HEK293 (cell line): ENCODE data around the gene CCDC9.

ENCODE experiments used
- CTCF ChIA-PET: fragments of 350-600 bp; formaldehyde crosslinking; extraction: SDS; loops from one replicate; lab custom pipeline; 2021; ENCODE audit warnings: antibody characterized with exemption; lab: Yijun Ruan, JAX
- POLR2A ChIA-PET: fragments of 300-600 bp; formaldehyde crosslinking; extraction: SDS; loops from one replicate; lab custom pipeline; 2020; ENCODE audit warnings: antibody characterized with exemption, inconsistent platforms; lab: Yijun Ruan, JAX
- H3K27ac ChIP-seq: fragments of 200-500 bp; sonication (Bioruptor generic); 2 replicates; pipeline ENCODE4 v1.5.1; 2014; ENCODE audit warnings: low read depth, low read length, control low read depth, inconsistent platforms; ENCODE audit errors: extremely low read depth
- H3K36me3 ChIP-seq, 2 experiments: fragments of 200-500 bp in 1 of 2; sonication (Bioruptor generic) in 1 of 2; 1 replicate in 1 of 2; 2 replicates in 1 of 2; pipeline ENCODE4 v1.5.1; 2014 to 2017; ENCODE audit warnings: inconsistent platforms in 2 of 2, low read length in 2 of 2; ENCODE audit not compliant: control insufficient read depth in 2 of 2, insufficient read depth in 1 of 2
- H3K4me1 ChIP-seq: fragments of 200-500 bp; sonication (Bioruptor generic); 2 replicates; pipeline ENCODE4 v1.5.1; 2014; ENCODE audit warnings: mild to moderate bottlenecking, low read length, inconsistent platforms; ENCODE audit not compliant: control insufficient read depth, insufficient read depth
- H3K4me3 ChIP-seq: 2 replicates; pipeline ENCODE4 v1.5.1; 2011; ENCODE audit warnings: low read depth, mild to moderate bottlenecking, control low read depth, low read length, moderate library complexity
- H3K9me3 ChIP-seq: fragments of 200-500 bp; sonication (Bioruptor generic); 2 replicates; pipeline ENCODE4 v1.5.1; 2014; ENCODE audit warnings: low read depth, low read length, inconsistent platforms; ENCODE audit not compliant: control insufficient read depth, insufficient read depth
- BCL11B ChIP-seq: fragments of 450-650 bp; formaldehyde crosslinking; IDR thresholded peaks from 2 replicates; pipeline ENCODE4 v1.5.1; 2016; ENCODE audit warnings: low read depth, missing biosample characterization, missing genetic modification characterization
- GLIS2 ChIP-seq: fragments of 450-650 bp; formaldehyde crosslinking; IDR thresholded peaks from 2 replicates; pipeline ENCODE4 v1.5.1; 2016; ENCODE audit warnings: missing biosample characterization, missing genetic modification characterization
- KLF10 ChIP-seq: fragments of 450-650 bp; IDR thresholded peaks from 2 replicates; pipeline ENCODE4 v1.5.1; 2018; ENCODE audit warnings: missing biosample characterization, mild to moderate bottlenecking, missing genetic modification characterization
- PATZ1 ChIP-seq: fragments of 450-650 bp; formaldehyde crosslinking; IDR thresholded peaks from 2 replicates; pipeline ENCODE4 v1.5.1; 2016; ENCODE audit warnings: missing biosample characterization, missing genetic modification characterization
- WT1 ChIP-seq: fragments of 450-650 bp; formaldehyde crosslinking; IDR thresholded peaks from 2 replicates; pipeline ENCODE4 v1.5.1; 2016; ENCODE audit warnings: missing biosample characterization, missing genetic modification characterization
- ZBTB17 ChIP-seq: fragments of 450-650 bp; formaldehyde crosslinking; IDR thresholded peaks from 2 replicates; pipeline ENCODE4 v1.5.1; 2016; ENCODE audit warnings: missing biosample characterization, missing genetic modification characterization
- ZBTB20 ChIP-seq: fragments of 450-650 bp; formaldehyde crosslinking; IDR thresholded peaks from 2 replicates; pipeline ENCODE4 v1.5.1; 2016; ENCODE audit warnings: missing biosample characterization, missing genetic modification characterization
- ZBTB26 ChIP-seq: fragments of 450-650 bp; formaldehyde crosslinking; optimal IDR thresholded peaks from 2 replicates; pipeline ENCODE3; 2016; ENCODE audit warnings: missing biosample characterization, mild to moderate bottlenecking, missing genetic modification characterization
- ZBTB44 ChIP-seq: fragments of 450-650 bp; IDR thresholded peaks from 2 replicates; pipeline ENCODE4 v1.5.1; 2018; ENCODE audit warnings: missing biosample characterization, mild to moderate bottlenecking, missing genetic modification characterization
- ZBTB48 ChIP-seq: fragments of 450-650 bp; formaldehyde crosslinking; IDR thresholded peaks from 2 replicates; pipeline ENCODE4 v1.5.1; 2016; ENCODE audit warnings: missing biosample characterization, missing genetic modification characterization
- ZFP41 ChIP-seq: fragments of 450-650 bp; formaldehyde crosslinking; IDR thresholded peaks from 2 replicates; pipeline ENCODE4 v1.5.1; 2016; ENCODE audit warnings: missing biosample characterization, missing genetic modification characterization, borderline replicate concordance
- ZIC2 ChIP-seq: fragments of 450-650 bp; formaldehyde crosslinking; IDR thresholded peaks from 2 replicates; pipeline ENCODE4 v1.5.1; 2016; ENCODE audit warnings: missing biosample characterization, missing genetic modification characterization
- ZNF112 ChIP-seq: fragments of 450-650 bp; formaldehyde crosslinking; IDR thresholded peaks from 2 replicates; pipeline ENCODE4 v1.5.0; 2017; ENCODE audit warnings: missing biosample characterization, missing genetic modification characterization
- ZNF140 ChIP-seq: fragments of 450-650 bp; formaldehyde crosslinking; IDR thresholded peaks from 2 replicates; pipeline ENCODE4 v1.5.1; 2016; ENCODE audit warnings: missing biosample characterization, missing genetic modification characterization
- ZNF214 ChIP-seq: fragments of 450-650 bp; formaldehyde crosslinking; IDR thresholded peaks from 2 replicates; pipeline ENCODE4 v1.5.1; 2017; ENCODE audit warnings: missing biosample characterization, mild to moderate bottlenecking, missing genetic modification characterization, borderline replicate concordance
- ZNF335 ChIP-seq: fragments of 450-650 bp; formaldehyde crosslinking; conservative IDR thresholded peaks from 2 replicates; pipeline ENCODE4 v1.5.1; 2016; ENCODE audit warnings: missing biosample characterization, missing genetic modification characterization
- ZNF426 ChIP-seq: fragments of 450-650 bp; formaldehyde crosslinking; IDR thresholded peaks from 2 replicates; pipeline ENCODE4 v1.5.1; 2017; ENCODE audit warnings: missing biosample characterization, missing genetic modification characterization, mild to moderate bottlenecking, inconsistent platforms, moderate library complexity
- ZNF664 ChIP-seq: fragments of 450-650 bp; formaldehyde crosslinking; IDR thresholded peaks from 2 replicates; pipeline ENCODE4 v1.5.1; 2016; ENCODE audit warnings: missing biosample characterization, missing genetic modification characterization
- ZNF747 ChIP-seq: fragments of 450-650 bp; formaldehyde crosslinking; IDR thresholded peaks from 2 replicates; pipeline ENCODE4 v1.5.1; 2016; ENCODE audit warnings: missing biosample characterization, missing genetic modification characterization
- ZSCAN30 ChIP-seq: fragments of 450-650 bp; IDR thresholded peaks from 2 replicates; pipeline ENCODE4 v1.5.1; 2018; ENCODE audit warnings: missing biosample characterization, mild to moderate bottlenecking, missing genetic modification characterization, moderate library complexity
- TF ChIP-seq, protein P1 (sequence below): fragments of 450-650 bp; formaldehyde crosslinking; IDR thresholded peaks from 2 replicates; pipeline ENCODE4 v1.5.1; 2016; ENCODE audit warnings: missing biosample characterization, missing genetic modification characterization
- TF ChIP-seq, protein P2 (sequence below): fragments of 450-650 bp; formaldehyde crosslinking; IDR thresholded peaks from 2 replicates; pipeline ENCODE4; 2016; ENCODE audit warnings: missing biosample characterization, missing genetic modification characterization
- TF ChIP-seq, protein P3 (sequence below): fragments of 450-650 bp; formaldehyde crosslinking; IDR thresholded peaks from 2 replicates; pipeline ENCODE4 v1.5.1; 2016; ENCODE audit warnings: missing biosample characterization, missing genetic modification characterization, low read depth

Gene CCDC9

GRCh38 chr19:47274071-47274890, 18.0 kb downstream of the CCDC9 start, which contains the start of gene INAFM1:
TSS of gene INAFM1 (plus strand) at chr19:47274885. CDS start at chr19:47274920, 35 bp downstream.
- POLR2A ChIA-PET: interaction anchor here (0.5 to 4.3 kb wide), 27 partner anchors 10 to 1646 kb away, joined by 3 to 108 read pairs (median 4); partner anchors contain the start of genes CCDC9, DHX34, SAE1 and ZC3H4
- H3K4me1 ChIP-seq: peaks cover 11% of the 10 kb centered on the region
- CTCF ChIA-PET: interaction anchor here (0.5 to 2.6 kb wide), 15 partner anchors 9 to 433 kb away, joined by 3 to 20 read pairs (median 5); partner anchors contain the start of gene CCDC9
- H3K4me3 ChIP-seq: peak within 1 kb of the TSS; percentile 58
- no peaks in the 10 kb centered on the region for H3K9me3 ChIP-seq
- peaks cover 15 to 16% of the 10 kb centered on the region in 2 experiments; a peak in 2 of 3 replicates for H3K36me3 ChIP-seq
- H3K27ac ChIP-seq: peak within 1 kb of the TSS; percentile 97
- TF ChIP-seq, protein P1, sequence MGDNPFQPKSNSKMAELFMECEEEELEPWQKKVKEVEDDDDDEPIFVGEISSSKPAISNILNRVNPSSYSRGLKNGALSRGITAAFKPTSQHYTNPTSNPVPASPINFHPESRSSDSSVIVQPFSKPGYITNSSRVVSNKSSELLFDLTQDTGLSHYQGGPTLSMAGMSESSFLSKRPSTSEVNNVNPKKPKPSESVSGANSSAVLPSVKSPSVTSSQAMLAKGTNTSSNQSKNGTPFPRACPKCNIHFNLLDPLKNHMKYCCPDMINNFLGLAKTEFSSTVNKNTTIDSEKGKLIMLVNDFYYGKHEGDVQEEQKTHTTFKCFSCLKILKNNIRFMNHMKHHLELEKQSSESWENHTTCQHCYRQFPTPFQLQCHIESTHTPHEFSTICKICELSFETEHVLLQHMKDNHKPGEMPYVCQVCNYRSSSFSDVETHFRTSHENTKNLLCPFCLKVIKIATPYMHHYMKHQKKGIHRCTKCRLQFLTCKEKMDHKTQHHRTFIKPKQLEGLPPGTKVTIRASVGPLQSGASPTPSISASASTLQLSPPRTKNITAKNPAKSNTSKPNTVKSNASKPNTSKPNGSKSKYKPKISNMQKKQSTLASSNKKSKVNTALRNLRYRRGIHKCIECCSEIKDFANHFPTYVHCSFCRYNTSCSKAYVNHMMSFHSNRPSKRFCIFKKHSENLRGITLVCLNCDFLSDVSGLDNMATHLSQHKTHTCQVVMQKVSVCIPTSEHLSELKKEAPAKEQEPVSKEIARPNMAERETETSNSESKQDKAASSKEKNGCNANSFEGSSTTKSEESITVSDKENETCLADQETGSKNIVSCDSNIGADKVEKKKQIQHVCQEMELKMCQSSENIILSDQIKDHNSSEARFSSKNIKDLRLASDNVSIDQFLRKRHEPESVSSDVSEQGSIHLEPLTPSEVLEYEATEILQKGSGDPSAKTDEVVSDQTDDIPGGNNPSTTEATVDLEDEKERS: no peak
- peak; percentile 71 for TF ChIP-seq ZBTB26 (tag by site-specific recombination)
- peak; percentile 46; the same call in 1 of the 2 replicates for TF ChIP-seq ZBTB17 (tag by site-specific recombination)
- no peak for TF ChIP-seq ZFP41 (tag by site-specific recombination)
- TF ChIP-seq ZNF112 (tag by site-specific recombination): no peak
- TF ChIP-seq PATZ1: peak; percentile 55
- no peak for TF ChIP-seq ZBTB48 (tag by site-specific recombination)
- no peak for TF ChIP-seq GLIS2 (tag by site-specific recombination)
- TF ChIP-seq, protein P2, sequence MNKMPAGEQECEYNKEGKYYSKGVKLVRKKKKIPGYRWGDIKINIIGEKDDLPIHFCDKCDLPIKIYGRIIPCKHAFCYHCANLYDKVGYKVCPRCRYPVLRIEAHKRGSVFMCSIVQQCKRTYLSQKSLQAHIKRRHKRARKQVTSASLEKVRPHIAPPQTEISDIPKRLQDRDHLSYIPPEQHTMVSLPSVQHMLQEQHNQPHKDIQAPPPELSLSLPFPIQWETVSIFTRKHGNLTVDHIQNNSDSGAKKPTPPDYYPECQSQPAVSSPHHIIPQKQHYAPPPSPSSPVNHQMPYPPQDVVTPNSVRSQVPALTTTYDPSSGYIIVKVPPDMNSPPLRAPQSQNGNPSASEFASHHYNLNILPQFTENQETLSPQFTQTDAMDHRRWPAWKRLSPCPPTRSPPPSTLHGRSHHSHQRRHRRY (tag by site-specific recombination): no peak
- TF ChIP-seq ZNF214 (tag by site-specific recombination): no peak
- TF ChIP-seq BCL11B (tag by site-specific recombination): 0 out of 2 replicates have a peak, but pooled peaks have one; percentile 36
- TF ChIP-seq ZNF140: no peak
- TF ChIP-seq, protein P3, sequence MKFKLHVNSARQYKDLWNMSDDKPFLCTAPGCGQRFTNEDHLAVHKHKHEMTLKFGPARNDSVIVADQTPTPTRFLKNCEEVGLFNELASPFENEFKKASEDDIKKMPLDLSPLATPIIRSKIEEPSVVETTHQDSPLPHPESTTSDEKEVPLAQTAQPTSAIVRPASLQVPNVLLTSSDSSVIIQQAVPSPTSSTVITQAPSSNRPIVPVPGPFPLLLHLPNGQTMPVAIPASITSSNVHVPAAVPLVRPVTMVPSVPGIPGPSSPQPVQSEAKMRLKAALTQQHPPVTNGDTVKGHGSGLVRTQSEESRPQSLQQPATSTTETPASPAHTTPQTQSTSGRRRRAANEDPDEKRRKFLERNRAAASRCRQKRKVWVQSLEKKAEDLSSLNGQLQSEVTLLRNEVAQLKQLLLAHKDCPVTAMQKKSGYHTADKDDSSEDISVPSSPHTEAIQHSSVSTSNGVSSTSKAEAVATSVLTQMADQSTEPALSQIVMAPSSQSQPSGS (tag by site-specific recombination): no peak
- no peak for TF ChIP-seq ZNF664 (tag by site-specific recombination)
- peak; percentile 62 for TF ChIP-seq KLF10 (tag by site-specific recombination)
- peak; percentile 25; the same call in 1 of the 2 replicates for TF ChIP-seq ZSCAN30 (tag by site-specific recombination)
- TF ChIP-seq ZNF335 (tag by site-specific recombination): no peak
- TF ChIP-seq ZNF426: no peak
- peak; percentile 63; the same call in 1 of the 2 replicates for TF ChIP-seq ZBTB20 (tag by site-specific recombination)
- TF ChIP-seq WT1 (tag by site-specific recombination): no peak
- TF ChIP-seq ZIC2 (tag by site-specific recombination): no peak
- TF ChIP-seq ZBTB44 (tag by site-specific recombination): no peak
- TF ChIP-seq ZNF747 (tag by site-specific recombination): no peak
